Measurements from ENCODE around the gene RIMBP2.

The RIMBP2 gene

DNA sequence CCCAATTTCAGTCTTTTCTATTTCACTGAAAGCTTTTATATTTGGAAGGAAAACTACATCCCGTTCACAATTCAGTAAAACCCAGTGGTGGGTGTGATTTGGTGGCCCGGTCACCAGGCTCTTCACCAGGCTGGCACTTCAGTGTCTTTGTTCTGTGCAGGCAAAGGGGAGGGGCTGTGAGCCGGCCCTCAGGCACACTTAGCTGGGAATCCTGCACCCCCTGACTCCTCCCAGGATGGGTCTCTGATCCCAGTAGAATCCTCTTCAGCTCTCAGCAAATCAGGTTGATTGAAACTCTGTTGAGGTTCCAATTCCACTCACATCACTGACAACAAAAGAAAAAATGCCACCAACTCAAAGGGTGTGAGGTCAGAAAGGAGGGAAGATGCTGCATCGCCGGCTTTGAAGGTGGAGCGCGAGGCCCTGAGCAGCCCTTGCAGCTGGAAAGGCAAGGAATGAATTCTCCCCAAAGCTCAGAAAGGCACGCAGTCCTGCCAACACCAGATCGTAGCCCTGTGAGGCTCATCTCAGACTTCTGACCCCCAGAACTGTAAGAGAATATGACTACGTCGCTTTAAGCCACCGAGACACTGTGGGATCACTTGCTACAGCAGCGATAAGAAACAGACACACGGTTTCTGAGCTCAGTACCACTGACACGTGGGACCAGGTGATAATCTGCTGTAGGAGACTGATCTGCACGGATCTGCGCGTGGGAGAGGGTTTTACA lies 211.8 kb downstream of the RIMBP2 start:
- no peak for DNase-seq (ENCODE audit: low spot score)

GRCh38 chr12:130501821-130502220 lies 214.3 kb downstream of the RIMBP2 start:
- no peak for DNase-seq (ENCODE audit: low spot score)

- DNase-seq (ENCODE audit: low spot score): no peak
Measured at GRCh38 chr12:130500835-130501330, 215.2 kb downstream of the RIMBP2 start.

DNA sequence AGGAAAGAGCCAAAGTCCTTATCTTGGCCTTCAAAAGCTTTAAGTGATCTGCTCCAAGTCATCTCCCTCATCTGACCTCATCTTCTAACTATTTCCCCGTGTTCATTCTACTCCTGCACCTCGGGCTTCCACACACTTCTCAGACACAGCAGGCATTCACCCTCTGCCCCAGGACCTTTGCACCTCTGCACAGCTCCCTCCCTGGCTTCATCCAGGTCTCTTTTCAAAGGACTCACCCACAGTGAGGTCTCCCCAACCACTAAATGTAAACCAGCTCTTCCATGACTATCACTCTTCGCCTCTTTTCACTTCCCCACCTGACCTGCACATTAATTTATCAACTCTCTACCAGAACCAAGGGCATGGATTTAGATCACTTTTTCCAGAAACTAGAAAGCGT lies 216.6 kb downstream of the RIMBP2 start:
- no peak for DNase-seq (ENCODE audit: low spot score)

- DNase-seq (ENCODE audit: low spot score): no peak
Measured at GRCh38 chr12:130498589-130499385, 217.3 kb downstream of the RIMBP2 start.

GRCh38 chr12:130497991-130498390 lies 218.1 kb downstream of the RIMBP2 start:
- DNase-seq (ENCODE audit: low spot score): no peak

DNA sequence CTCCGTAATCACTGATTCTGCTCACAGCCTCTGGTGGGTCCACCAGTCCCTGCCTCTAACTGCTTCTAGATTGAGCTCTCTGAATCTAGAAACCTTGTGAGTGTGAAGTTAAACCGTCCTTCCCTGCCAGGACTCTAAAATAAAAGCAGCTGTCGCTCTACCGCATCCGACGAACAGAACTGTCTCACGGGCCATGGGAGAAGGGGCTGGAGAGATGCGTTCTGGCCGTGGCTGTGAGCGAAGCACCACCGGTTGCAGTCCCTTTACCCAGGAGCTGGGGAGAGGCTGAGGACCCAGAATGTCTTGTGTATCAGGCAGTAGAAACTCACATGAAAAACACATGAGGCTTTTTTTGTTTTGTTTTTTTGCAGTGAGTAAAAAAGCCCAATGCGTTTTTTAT lies 218.8 kb downstream of the RIMBP2 start:
- no peak for DNase-seq (ENCODE audit: low spot score)

DNA sequence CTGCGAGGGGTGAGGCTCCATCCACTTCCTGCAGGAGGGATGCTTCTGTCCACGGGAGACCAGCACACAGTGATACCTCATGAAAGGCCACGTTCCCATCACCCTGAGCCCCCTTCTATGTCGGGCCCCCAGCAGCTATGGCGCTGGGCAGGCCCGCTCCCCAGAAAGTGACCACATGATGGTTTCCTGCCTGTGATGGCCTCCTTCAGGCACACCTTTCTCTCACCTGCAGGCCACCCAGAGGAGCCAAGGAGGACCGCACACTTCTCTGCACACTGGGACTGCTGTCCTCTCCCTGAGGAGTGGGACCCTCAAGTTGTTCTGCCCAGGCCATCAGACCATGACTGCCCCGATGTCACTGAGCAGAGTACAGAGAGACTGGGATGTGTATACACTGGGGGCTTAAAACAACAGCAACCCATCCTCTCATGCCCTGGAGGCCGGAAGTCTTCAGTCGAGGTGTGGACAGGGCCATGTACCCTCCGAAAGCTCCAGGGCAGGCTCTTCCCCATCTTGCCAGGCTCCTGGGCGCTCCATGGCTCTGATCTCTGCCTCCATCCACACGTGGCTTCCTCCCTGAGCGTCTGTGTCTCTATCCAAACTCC lies 219.5 kb downstream of the RIMBP2 start:
- no peak for DNase-seq (ENCODE audit: low spot score)

GRCh38 chr12:130495156-130495555 lies 220.9 kb downstream of the RIMBP2 start:
- no peak for DNase-seq (ENCODE audit: low spot score)

GRCh38 chr12:130494736-130495135 lies 221.4 kb downstream of the RIMBP2 start:
- DNase-seq (ENCODE audit: low spot score): no peak

GRCh38 chr12:130493951-130494350 lies 222.1 kb downstream of the RIMBP2 start:
- no peak for DNase-seq (ENCODE audit: low spot score)

DNA sequence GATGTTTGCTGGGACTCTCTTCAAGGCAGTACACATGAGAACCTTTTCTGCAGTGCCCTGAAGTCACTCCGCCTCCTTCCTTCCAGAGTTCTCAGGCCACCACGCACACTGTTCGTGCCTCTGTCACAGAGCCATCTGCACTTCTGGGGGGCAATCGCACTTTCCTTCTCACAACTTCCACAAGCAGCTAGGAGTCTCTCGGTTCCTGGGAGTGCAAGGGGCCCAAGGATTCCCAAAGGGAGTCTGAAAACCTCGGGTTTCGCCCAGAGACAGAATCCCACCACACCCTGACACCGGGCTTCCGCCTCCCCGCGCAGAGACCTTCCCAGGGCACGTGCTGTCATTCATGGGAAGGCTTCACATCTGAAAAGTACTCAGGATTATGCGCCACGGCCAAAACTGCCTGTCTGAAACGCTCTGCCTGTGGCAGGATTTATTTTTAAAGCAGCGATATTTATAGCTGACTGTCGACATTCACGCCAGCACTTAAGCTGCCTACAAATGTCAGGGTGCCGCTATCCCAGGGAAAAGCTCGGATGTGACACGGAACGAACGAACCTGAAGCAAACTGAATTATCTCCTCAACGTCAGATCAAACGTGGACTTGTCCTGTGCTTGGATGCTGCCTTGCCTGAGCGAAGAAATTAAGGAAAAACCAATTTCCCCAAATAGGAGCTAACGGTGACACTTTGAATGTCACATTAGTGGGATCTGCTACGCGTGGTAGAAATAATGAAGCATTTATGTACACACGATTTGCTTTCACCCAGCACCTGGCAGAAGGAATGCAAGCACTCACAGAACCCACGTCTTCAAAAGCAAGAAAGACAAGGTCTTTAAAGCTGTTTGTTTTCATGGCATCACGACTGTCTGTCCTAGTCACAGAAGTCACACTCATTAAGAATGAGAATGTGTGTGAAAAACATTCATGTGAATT lies 224.4 kb downstream of the RIMBP2 start:
- DNase-seq (ENCODE audit: low spot score): no peak

- DNase-seq (ENCODE audit: low spot score): no peak
Measured at GRCh38 chr12:130490674-130491073, 225.4 kb downstream of the RIMBP2 start.

DNA sequence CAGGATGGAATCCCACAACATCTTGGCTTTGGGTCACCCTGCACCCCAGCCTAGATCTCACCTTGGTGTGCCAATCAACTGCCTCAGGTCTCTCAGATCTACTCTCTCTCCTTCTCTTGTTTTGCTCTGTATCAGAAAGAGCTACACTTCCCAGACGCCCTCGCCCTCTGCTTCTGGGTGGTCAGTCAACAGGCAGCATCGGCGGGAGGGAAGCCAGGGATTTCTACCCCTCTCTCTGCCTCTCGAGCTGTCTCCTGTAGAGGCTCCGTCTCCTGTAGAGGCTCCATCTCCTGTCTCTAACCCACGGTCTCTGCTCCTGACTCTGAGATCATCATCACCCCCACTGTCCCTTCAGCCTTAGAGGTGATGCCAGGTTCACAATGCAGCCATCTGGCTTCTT lies 226.8 kb downstream of the RIMBP2 start:
- no peak for DNase-seq (ENCODE audit: low spot score)

GRCh38 chr12:130488358-130488710 lies 227.8 kb downstream of the RIMBP2 start:
- no peak for DNase-seq (ENCODE audit: low spot score)

GRCh38 chr12:130487636-130488357 lies 228.3 kb downstream of the RIMBP2 start:
- no peak for DNase-seq (ENCODE audit: low spot score)

- DNase-seq (ENCODE audit: low spot score): no peak
Measured at GRCh38 chr12:130486891-130487416, 229.1 kb downstream of the RIMBP2 start.

- DNase-seq (ENCODE audit: low spot score): no peak
Measured at GRCh38 chr12:130486146-130486435, 230.0 kb downstream of the RIMBP2 start.

- DNase-seq (ENCODE audit: low spot score): no peak
Measured at GRCh38 chr12:130485291-130486145, 230.6 kb downstream of the RIMBP2 start.

DNA sequence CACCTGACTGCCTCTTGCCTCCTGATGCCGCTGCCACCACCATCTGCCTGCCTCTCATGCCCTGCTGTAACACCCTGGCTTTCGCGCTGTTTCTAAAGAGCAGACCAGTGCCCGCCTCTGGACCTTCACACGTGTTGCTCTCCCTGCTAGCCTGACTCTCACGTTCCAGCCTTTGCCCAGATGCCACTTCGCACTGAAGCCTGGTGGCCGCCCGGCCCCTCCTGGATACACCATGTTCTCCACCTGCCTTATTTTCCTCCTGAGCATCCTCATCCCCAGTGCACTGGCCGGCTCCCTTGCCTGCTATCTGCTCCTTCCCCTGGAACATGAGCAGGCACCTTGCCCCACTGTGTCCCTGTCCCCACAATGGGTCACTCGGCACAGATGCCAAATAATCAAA lies 231.9 kb downstream of the RIMBP2 start:
- DNase-seq (ENCODE audit: low spot score): no peak

All from HuH-7.5 (cell line).